Activated gamma-delta T cell treated with Interleukin-2 at 50 U/mL for 16 hours (primary cell): ENCODE data around the gene CARD8.
"Not testable (repeated sequence)": the region's sequence is repeated elsewhere in the genome, so short reads cannot be mapped to it uniquely, and the experiment has no call there.

Experiments used
- DNase-seq: peaks from one replicate; pipeline ENCODE4 v3.0.0-alpha.2; 2020

CARD8 gene

DNA sequence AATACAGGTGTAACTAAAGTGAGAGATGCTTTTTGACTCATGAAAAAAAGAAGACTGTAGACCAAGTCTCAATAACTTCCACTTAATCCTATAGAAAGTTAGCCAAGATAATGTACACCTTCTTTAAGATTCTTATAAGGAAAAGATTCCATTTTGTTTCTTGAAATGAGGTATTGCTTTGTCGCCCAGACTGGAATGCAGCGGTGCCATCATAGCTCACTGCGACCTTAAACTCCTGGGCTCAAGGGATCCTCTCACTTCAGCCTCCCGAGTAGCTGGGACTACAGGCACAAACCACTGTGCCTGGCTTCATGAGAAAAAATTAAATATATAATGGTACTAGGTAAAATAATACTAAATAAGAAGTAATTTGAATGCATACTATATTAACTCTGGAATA is 3.3 kb upstream of the CARD8 start:
- not testable (repeated sequence) for DNase-seq

DNA sequence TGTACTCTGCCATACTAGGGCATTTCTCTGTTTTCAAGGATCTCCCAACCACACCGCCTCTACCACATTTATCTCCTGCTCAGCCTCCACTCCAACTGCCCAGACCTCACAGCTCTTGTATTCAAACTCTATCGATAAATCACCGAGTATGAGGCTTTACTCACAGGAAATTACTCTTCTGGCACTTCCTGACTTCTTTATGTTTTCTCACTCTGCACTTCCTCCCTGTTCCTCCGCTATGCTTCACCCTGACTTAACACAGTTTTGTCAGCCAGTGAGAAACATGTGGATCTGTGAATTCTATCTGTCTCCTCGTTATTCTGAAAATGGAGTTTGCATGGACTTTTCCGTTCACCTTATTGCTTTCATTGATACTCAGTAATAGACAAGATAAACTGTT is 2.6 kb upstream of the CARD8 start:
- no peak for DNase-seq

DNA sequence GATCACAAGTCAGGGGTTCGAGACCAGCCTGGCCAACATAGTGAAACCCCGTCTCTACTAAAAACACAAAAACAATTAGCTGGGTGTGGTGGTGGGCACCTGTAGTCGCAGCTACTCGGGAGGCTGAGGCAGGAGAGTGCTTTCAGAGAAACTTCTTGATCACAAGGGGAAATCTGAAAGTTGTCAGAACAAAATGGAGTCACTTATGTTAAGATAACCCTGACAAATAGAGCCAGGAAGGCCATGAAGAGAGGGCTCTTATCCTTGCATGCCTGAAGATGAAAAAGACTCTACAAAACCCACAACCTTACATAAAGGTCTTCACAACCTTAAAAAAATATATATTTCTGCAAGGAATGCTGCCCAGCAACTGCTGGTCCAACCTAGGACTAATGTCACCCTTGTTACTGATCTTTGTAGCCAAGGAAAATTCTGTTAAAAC is 1.2 kb downstream of the CARD8 start:
- DNase-seq, result no peak

DNA sequence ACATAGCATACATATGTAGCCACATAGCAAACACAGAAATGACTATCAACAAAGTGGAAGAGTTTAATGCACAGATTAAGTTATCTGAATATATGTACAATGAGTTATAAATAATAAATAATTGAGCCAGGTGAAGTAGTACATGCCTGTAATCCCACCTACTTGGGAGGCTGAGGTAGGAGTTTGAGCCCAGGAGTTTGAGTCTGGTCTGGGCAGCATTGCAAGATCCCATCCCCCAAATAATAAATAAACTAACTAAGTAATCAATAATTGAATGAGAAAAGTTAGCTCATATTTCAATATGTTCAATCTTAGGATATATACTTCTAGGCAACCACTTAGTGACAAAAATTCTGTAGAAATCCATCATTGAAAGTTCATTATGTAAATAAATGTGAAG is 1.7 kb downstream of the CARD8 start:
- no peak for DNase-seq

DNA sequence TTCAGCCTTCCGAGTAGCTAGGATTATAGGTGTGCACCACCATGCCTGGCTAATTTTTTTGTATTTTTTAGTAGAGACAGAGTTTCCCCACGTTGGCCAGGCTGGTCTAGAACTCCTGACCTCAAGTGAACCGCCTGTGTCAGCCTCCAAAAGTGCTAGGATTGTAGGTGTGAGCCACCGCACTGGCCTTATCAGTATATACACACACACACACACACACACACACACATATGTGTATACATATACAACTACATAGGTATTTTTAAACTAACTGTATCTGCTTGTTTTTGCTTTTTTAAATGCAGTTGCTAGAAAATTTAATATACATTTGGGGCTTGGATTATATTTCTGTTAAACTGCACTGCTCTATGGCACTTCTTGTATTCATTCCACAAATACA is 3.1 kb downstream of the CARD8 start:
- DNase-seq, result no peak

DNA sequence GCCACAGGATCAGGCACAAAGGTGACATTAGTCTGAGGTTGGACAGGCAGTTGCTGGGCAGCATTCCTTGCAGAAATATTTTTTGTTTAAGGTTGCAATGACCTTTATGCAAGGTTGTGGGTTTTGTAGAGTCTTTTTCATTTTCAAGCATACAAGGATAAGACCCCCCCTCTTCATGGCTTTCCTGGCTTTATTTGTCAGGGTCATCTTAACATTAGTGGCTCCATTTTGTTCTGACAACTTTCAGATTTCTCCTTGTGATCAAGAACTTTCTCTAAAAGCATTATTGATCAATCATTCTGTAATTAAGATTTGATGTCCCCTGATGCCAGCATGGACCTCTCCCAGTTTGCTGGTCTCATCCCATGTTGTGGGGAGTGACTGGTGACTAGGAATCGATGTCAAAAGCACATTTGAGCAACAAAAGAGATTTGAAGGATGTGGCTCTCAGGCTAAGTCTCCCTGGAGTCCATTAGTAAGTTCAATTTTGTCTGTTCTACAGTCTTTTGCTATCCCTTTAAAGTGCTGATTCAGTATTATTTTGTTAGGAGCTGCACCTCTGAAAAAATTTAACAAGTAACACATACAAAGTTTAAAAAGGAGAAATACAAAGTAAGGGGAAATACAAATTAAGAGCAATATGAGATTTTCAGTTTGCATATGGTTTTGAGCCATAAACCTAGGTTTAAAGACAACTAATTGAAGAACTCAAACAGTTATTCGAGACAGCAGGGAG is 5.3 kb downstream of the CARD8 start:
- DNase-seq, result no peak

DNA sequence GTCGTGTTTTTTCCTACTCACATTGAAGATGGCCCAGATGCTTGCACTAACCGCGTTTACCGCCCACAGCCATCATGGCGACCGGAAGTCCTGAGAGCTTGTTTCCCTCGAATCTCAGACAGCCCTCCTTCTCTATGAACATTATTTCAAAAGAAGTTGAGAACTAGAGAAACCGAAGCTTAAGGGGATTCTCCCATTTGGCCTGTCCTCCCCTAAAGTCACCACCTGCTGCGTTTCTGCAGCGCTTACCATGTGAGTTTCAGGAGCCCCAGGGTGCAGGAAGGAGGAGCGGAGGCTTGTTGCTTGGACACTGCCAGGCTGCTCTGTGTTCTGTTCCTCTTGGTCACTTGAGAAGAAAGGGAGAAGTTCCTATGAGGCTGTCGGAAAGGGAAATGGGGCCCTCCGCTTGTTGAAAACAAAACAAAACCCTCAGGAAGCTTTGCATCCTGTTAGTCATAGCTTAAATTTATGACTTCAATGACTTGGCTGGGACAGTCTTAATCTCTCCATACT is 6.2 kb downstream of the CARD8 start:
- DNase-seq, result peak; percentile 65

DNA sequence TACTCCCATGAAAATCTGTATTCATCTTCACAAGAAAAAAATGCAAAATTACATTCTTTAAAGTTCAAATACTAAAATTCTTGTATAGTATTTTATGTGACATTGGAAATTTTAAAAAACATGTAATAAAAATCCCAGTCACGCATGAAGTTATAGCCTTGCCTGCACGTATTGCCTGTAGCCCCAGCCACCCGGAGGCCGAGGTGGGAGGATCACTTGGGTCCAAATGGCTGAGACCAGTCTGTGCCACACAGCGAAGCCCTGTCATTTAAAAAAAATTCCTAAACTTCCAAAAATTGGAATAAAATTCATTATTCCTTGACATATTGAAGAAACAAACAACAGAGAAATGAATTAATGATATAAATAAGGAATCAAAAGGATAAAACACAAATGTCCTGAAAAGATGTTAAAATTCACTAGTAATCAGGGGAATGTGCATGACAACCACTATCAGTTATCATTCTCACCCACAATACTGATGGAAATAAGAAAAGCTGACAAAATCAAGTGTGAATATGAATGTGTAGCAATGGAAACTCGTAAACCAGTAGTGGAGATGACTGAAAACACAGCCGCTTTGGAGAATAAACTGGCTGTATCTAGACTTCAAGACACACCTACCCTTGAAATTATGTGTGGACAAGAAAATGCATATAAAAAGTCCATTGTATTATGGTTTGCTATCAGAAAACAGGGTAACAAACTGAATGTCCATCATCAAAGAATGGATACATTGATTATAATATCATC is 7.5 kb downstream of the CARD8 start:
- DNase-seq, result no peak

DNA sequence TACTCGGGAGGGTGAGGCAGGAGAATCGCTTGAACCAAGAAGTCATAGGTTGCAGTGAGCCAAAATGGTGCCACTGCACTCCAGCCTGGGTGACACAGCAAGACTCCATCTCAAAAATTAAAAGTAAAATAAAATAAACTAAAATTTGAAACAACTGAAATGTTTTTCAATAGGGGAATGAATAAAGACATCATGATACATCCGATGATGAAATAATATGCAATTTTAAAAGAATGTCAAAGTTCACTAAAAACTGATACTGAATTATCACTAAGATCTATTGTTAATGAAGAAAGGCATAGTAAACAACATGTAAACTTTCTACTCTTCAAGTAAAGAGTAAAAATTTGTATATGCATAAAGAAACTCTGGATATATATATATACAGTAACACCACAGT is 8.5 kb downstream of the CARD8 start:
- no peak for DNase-seq

DNA sequence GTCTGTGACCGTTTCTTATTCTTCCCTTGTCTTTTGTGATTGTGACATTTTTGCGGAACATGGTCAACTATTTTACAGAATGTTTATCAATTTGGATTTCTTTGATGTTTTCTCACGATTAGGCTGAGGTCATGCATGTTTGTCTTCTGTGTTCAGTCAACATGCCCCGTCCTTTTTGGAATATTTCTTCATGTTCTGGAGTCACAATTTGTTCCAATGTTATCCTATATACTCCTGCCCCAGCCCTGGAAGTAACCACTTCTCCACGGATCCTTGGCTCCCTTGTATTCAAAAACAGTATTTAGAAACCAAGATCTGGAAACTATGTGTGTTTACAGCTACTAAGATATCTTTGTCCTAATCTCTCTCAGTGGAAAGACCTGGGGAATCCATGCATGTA is 9.6 kb downstream of the CARD8 start:
- DNase-seq, result no peak

DNA sequence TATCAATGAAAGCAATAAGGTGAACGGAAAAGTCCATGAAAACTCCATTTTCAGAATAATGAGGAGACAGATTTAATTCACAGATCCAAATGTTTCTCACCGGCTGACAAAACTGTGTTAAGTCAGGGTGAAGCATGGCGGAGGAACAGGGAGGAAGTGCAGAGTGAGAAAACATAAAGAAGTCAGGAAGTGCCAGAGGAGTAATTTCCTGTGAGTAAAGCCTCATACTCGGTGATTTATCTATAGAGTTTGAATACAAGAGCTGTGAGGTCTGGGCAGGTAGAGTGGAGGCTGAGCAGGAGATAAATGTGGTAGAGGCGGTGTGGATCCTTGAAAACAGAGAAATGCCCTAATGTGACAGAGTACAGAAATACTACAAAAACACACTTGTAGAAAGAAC is 11.4 kb downstream of the CARD8 start:
- DNase-seq, result peak; percentile 44

DNA sequence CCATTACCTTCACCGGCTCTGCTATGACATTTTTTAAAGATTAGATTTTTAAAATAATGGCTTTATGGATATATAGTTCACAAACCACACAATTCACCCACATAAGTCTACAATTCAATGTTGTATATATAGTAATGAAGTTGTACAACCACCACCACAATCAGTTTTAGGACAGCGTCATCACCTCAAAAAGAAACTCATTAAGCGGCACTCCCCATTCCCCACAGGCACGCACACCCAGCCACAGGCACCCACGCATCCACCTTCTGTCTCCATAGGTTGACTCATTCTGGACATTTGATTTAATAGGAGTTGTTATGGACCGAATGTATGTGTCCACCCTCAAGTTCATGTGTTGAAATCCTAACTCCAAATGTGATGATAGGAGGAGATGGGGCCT is 13.9 kb downstream of the CARD8 start:
- not testable (repeated sequence) for DNase-seq

DNA sequence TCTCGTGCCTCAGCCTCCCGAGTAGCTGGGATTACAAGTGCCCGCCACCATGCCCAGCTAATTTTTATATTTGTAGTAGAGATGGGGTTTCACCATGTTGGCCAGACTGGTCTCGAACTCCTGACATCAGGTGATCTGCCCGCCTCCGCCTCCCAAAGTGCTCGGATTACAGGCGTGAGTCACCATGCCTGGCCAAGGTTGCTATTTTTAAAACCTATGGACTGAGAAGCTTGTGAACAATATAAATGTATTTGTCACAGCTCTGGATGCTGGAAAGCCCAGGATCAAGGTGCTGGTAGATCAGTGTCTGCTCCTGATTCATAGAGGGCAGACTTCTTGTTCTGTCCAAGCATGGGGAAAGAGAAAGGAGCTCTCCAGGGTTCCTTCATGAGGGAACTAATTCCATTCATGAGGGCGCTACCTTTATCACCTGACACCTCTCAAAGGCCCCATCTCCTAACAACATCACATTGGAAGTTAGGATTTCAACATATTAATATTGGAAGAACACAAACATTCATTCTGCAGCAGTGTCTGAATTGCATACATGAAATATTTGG is 16.1 kb downstream of the CARD8 start:
- DNase-seq, result no peak

DNA sequence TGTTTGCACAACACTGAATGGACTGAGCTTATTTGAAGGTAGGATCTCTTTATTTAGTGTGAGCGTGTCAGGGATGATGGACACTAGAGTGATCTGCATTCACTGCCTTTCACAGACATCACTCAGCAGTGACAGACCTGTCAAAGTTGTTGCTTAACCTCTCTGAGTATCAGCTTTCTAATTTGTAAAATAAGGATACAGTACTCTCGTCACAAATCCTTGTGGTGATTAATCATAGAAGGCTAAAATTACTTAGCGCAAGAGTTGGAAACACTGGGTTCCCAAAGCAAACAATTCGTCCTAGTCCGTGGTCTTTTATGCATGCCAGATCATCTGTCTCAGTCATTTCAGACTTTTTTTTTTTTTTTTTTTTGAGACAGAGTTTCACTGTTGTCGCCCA is 16.6 kb downstream of the CARD8 start:
- no peak for DNase-seq

DNA sequence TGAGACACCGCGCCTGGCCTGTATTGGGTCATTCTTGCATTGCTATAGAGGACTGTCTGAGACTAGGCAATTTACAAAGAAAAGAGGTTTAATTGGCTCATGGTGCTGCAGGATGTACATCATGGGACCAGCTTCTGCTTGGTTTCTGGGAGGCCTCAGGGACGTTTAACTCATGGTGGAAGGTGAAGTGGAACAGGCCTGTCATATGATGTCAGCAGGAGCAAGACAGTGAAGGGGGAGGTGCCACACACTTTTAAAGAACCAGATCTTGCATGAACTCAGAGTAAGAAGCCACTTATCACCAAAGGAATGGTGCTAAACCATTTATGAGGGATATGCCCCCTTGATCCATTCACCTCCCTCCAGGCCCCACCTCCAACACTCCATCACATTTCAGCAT is 18.7 kb downstream of the CARD8 start:
- no peak for DNase-seq

DNA sequence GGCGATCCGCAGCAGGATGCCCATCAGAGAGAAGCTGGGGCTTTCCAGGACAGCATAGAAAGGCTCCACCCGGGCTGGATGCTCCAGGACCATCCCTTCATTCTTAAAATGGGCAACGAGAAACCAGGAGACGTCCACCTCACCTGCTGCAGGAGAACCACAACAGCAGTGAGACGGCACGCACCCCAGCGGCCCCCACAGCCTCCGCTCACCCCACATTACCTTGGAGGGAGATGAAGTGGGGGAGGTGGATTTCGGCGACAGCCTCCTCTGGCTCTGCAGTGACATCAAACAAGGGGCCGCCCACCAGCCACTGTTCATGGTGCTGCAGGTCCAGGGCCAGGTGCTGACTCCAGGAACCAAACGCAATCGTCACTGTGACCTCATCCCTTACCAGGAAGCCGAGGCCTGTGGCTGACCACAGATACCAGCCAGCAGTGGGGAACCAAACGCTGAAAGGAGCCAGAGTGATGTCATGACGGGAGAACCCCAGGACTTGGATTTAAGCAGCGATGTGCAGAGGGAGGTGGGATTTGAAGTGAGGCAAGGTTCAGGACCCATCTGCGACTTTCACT is 25.1 kb downstream of the CARD8 start:
- no peak for DNase-seq

DNA sequence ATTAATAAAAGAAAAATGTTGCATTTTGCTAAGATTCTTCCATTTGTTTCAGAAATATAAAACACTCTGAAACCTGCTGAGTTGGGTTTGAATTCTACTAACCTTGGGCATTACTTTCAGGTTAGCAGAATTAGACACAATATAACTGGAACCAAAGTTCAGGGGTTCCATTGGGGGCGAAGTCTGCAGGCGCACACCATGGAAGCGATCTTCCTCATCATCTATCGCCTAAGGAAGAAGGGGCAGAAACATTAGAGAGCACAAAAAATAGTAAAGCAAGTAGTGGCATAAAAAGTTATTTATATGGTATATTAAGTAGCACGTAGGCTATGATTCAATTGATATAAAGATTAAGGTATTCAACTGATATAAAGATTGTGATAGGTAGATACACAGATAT is 34.1 kb downstream of the CARD8 start:
- DNase-seq, result no peak

DNA sequence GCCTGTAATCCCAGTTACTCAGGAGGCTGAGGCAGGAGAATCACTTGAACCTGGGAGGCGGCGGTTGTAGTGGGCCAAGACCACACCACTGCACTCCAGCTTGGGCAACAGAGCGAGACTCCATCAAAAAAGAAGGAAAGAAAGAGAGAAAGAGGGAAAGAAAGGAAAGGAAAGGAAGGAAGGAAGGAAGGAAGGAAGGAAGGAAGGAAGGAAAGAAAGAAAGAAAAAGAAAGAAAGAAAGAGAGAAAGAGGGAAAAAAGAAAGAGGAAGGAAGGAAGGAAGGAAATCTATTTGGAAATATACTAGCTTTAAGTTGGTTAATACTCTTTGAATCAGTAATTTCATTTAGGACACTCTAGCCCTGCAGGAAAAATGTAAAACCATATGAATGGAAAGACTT is 34.9 kb downstream of the CARD8 start:
- not testable (repeated sequence) for DNase-seq

DNA sequence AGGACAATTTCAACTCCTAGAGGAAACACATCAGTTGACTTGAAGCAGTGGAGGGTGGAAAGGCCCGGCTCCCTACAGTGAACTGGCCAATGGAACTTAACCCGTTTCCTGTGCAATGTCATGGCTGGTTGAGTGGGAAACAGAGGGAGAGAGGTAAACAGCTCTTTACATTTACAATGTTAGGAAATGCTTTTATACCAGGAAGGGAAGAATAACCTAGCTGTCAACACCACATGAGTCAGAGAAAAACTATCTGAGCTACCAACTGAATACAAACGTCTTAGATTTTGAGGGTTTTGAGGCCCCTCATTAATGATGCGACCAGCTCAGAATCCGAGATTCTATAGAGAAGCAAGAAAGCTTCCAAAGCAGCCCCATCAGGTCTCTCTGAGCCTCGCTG is 36.7 kb downstream of the CARD8 start:
- no peak for DNase-seq

DNA sequence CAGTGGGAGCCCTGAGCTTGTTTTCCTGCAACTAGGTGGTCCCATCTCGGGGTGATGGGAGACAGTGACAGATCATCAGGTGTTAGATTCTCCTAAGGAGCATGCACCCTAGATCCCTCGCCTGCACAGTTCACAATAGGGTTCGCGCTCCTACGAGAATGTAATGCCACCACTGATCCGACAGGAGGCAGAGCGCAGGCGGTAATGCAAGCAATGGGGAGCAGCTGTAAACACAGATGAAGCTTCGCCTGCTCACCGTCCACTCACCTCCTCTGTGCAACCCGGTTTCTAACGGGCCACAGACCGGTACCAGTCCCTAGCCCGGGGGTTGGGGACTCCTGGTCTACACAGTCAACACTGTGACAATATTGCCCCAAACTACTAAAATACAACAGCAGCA is 38.8 kb downstream of the CARD8 start:
- no peak for DNase-seq

DNA sequence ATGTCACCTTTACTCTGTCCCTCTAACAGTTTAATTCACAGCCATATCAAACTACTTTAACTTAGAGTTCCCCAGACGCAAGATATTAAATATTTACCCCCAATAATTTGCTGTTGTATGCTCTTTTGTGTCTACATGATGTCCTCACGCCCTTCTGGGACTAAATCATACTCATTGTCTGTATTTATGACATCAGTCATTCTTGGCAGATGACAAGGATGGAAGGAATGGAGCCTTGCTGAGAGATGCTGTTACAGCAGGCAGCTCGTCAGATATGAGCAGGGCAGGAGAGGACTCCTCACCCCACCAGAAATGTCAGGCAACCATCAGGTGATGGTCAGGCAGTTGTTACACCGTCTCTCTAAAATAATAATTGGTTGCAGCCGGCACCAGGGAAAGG is 41.8 kb downstream of the CARD8 start:
- DNase-seq, result no peak

DNA sequence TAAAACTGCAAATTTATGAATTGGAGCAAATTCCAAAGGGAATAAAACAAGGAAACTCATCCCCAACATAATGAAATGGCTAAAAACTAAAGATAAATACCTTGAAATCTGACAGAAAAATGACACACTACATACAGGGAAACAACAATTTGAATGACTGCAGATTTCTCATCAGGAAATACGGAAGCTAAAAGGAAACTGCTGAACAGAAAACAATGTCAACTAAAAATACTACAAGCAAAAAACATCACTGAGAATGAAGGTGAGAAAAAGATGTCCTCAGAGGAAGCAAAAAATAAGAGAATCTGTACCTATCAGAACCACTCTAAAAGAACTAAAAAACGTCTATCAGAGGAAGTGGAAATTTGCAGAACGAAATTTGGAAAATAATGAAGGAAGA is 45.7 kb downstream of the CARD8 start:
- no peak for DNase-seq

DNA sequence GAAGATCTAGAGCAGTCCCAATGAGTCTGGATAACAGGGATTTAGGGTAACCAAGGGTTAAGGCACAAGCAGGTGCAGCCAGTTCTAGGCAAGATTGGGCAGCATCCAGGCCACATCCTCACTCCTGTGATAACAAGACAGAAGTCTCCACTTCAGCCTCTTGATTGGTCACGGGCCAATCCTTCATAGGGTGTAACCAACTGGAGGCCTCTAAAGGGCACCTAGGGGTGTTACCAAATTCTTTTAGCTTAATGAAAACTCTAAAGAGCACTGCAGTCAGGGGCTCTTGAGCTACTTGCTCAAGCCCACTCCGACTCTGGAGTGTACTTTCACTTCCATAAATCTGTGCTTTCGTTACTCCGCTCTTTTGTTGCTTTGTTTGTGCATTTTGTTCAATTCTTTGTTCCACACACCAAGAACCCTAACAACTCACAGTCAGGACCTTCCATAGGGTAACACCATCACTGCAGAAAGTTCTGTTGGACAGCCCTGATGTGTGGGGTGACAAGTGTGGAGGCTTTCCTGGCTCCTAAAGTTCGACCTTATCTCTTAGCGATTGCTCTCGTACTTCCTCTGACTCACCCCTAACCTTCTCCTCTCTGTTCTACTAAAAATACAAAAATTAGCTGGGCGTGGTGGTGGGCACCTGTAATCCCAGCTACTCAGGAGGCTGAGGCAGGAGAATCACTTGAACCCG is 49.2 kb downstream of the CARD8 start:
- DNase-seq, result no peak
